Measurements from ENCODE around the gene ATP5ME.

GRCh38 chr4:689723-690122, 15.6 kb upstream of the ATP5ME start:
- TF ChIP-seq YY1 (IDR thresholded peaks at IDR 0.05; ENCODE audit: insufficient read depth, insufficient read length) (no peak), SUZ12 (IDR thresholded peaks at IDR 0.05; ENCODE audit: extremely low read depth, insufficient read depth, insufficient read length) (no peak)
